Measurements from ENCODE around the gene RAVER1.
"Not testable (repeated sequence)": the region's sequence is repeated elsewhere in the genome, so short reads cannot be mapped to it uniquely, and the experiment has no call there.

DNA sequence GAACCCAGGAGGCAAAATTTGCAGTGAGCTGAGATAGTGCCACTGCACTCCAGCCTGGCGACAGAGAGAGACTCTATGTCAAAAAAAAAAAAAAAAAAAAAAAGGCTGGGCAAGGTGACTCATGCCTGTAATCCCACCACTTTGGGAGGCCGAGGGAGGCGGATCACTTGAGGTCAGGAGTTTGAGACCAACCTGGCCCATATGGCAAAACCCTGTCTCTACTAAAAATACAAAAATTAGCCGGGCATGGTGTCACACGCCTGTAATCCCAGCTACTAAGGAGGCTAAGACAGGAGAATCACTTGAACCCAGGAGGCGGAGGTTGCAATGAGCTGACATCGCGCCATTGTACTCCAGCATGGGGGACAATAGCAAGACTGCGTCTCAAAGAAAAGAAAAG is 3.4 kb upstream of the RAVER1 start:
- TF ChIP-seq CTCF (conservative IDR thresholded peaks at IDR 0.05; ENCODE audit: low read depth, low read length); EZH2 (IDR thresholded peaks at IDR 0.05; ENCODE audit: borderline replicate concordance, low read depth, low read length, poor library complexity, severe bottlenecking): not testable (repeated sequence)

Measured in A673 (cell line).